Common myeloid progenitor, CD34-positive (primary cell): ENCODE measurements around the gene LTBP3.
A peak's percentile ranks its signal among the peaks of the same experiment; 100 is the strongest.

Experiments used
- CTCF ChIA-PET: fragments of 350-600 bp; sonication (Branson Sonifier 250); formaldehyde crosslinking; loops from one replicate; lab custom pipeline; 2021; ENCODE audit warnings: antibody characterized with exemption; lab: Charles Lee
- POLR2A ChIA-PET: fragments of 350-600 bp; sonication (Branson Sonifier 250); formaldehyde crosslinking; loops from one replicate; lab custom pipeline; 2021; ENCODE audit warnings: antibody characterized with exemption; lab: Charles Lee
- DNase-seq, 3 donors: peaks; one replicate each; pipeline versions ENCODE4 v3.0.0 to v3.0.0-alpha.2; 2013
- H3K27ac ChIP-seq, 2 experiments: 1 replicate in 1 of 2; 2 replicates in 1 of 2; pipeline ENCODE4 v1.7.0; 2013; ENCODE audit warnings: inconsistent platforms in 2 of 2, low read length in 2 of 2, mild to moderate bottlenecking in 2 of 2, low read depth in 1 of 2, moderate library complexity in 1 of 2; ENCODE audit not compliant: severe bottlenecking in 2 of 2, insufficient read depth in 1 of 2, poor library complexity in 1 of 2
- H3K27me3 ChIP-seq, 5 experiments: replicated peaks in 2 of 5; 1 replicate in 3 of 5; 2 replicates in 2 of 5; pipeline versions ENCODE4 v1.6.1 to v1.7.0; 2013; ENCODE audit warnings: low read length in 4 of 5, mild to moderate bottlenecking in 2 of 5, moderate library complexity in 2 of 5, inconsistent platforms in 1 of 5; ENCODE audit not compliant: insufficient read depth in 5 of 5, control insufficient read depth in 4 of 5
- H3K36me3 ChIP-seq, 4 experiments: 1 replicate in 2 of 4; 2 replicates in 2 of 4; pipeline versions ENCODE4 v1.6.1 to v1.7.0; 2013; ENCODE audit warnings: low read length in 3 of 4, control low read depth in 1 of 4, mild to moderate bottlenecking in 1 of 4; ENCODE audit not compliant: control insufficient read depth in 4 of 4, insufficient read depth in 4 of 4
- H3K4me1 ChIP-seq, 4 experiments: 1 replicate in 3 of 4; 2 replicates in 1 of 4; pipeline versions ENCODE4 v1.6.1 to v1.7.1; 2013; ENCODE audit warnings: low read length in 3 of 4, mild to moderate bottlenecking in 3 of 4, control low read depth in 1 of 4, inconsistent platforms in 1 of 4, moderate library complexity in 1 of 4; ENCODE audit not compliant: control insufficient read depth in 4 of 4, insufficient read depth in 4 of 4; ENCODE audit errors: control extremely low read depth in 1 of 4
- H3K4me3 ChIP-seq, 7 experiments: 1 replicate in 4 of 7; 2 replicates in 3 of 7; pipeline versions ENCODE4 v1.5.1 to v1.7.0; 2013; ENCODE audit warnings: mild to moderate bottlenecking in 7 of 7, low read length in 6 of 7, moderate library complexity in 6 of 7, inconsistent platforms in 2 of 7, low read depth in 2 of 7, control low read depth in 1 of 7; ENCODE audit not compliant: insufficient read depth in 4 of 7, control insufficient read depth in 1 of 7; ENCODE audit errors: extremely low read depth in 1 of 7
- H3K9me3 ChIP-seq, 5 experiments: 1 replicate in 4 of 5; 2 replicates in 1 of 5; pipeline versions ENCODE4 v1.6.1 to v1.7.1; 2013; ENCODE audit warnings: low read length in 4 of 5, mild to moderate bottlenecking in 2 of 5, inconsistent platforms in 1 of 5, low read depth in 1 of 5, moderate library complexity in 1 of 5; ENCODE audit not compliant: control insufficient read depth in 4 of 5, insufficient read depth in 2 of 5; ENCODE audit errors: control extremely low read depth in 1 of 5
- WGBS: methylation state at CpG from one replicate; pipeline ENCODE4 v1.1.5; 2013; ENCODE audit not compliant: insufficient coverage; 5-methylcytosine and 5-hydroxymethylcytosine counted together

The LTBP3 gene

GRCh38 chr11:65538915-65539743 is 19.0 kb downstream of the LTBP3 start:
- peak overlapping the region in 4 of 7 experiments; percentile 72 to 87 (median 76) for H3K4me3 ChIP-seq
- no peak for DNase-seq
- ChIA-PET POLR2A (interaction anchor here (0.7 to 2.3 kb wide), 4 partner anchors 13 to 36 kb away, joined by 3 to 13 read pairs (median 6); partner anchors contain the start of genes EHBP1L1 and ZNRD2), CTCF (interaction anchor here (2.1 to 21.8 kb wide), 9 partner anchors 9 to 73 kb away, joined by 6 to 262 read pairs (median 24); partner anchors contain the start of genes EHBP1L1, FAM89B, KCNK7 and LTBP3)
- H3K27ac ChIP-seq: no peak overlapping the region
- H3K36me3 ChIP-seq: peaks cover 2 to 49% (median 33%) of the 10 kb centered on the region in 4 experiments
- H3K9me3 ChIP-seq: no peaks in the 10 kb centered on the region
- H3K27me3 ChIP-seq: no peaks in the 10 kb centered on the region
- WGBS: 95% methylated on average over 76 of the region's 92 CpGs
- peaks cover 3 to 27% (median 24%) of the 10 kb centered on the region in 4 experiments for H3K4me1 ChIP-seq

GRCh38 chr11:65538232-65538914 is 19.8 kb downstream of the LTBP3 start:
- H3K4me3 ChIP-seq: no peak overlapping the region
- 96% methylated on average over 38 of the region's 43 CpGs for WGBS
- no peak overlapping the region for H3K27ac ChIP-seq
- CTCF ChIA-PET: interaction anchor here (1.0 to 21.8 kb wide), 6 partner anchors 8 to 56 kb away, joined by 3 to 262 read pairs (median 54); partner anchors contain the start of genes EHBP1L1, FAM89B, KCNK7 and LTBP3
- H3K9me3 ChIP-seq: no peaks in the 10 kb centered on the region
- peaks cover 3 to 27% (median 24%) of the 10 kb centered on the region in 4 experiments for H3K4me1 ChIP-seq
- H3K36me3 ChIP-seq: peaks cover 2 to 47% (median 33%) of the 10 kb centered on the region in 4 experiments
- no peaks in the 10 kb centered on the region for H3K27me3 ChIP-seq
- POLR2A ChIA-PET: no interaction called here
- no peak for DNase-seq

DNA sequence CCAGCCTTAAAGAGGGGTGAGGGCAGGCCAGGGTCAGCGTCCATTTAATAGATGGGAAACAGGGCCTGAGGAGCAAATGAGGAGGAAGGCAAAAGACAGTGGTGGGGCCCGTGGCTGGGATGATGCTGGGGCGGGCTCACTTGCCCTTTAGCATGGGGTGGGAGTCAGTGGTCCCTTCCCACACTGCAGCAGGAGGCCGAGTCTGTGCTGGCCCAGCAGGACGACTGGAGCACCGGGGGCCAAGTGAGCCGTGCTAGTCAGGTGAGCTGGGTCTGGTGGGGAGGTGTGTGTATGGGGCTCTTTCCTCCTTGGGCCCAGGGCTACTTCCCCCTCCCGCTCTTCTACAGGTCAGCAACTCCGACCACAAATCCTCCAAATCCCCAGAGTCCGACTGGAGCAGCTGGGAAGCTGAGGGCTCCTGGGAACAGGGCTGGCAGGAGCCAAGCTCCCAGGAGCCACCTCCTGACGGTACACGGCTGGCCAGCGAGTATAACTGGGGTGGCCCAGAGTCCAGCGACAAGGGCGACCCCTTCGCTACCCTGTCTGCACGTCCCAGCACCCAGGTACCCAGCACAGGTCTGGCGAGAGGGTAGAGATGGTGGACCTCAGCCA is 20.4 kb downstream of the LTBP3 start:
- no peaks in the 10 kb centered on the region for H3K9me3 ChIP-seq
- no peak overlapping the region for H3K4me3 ChIP-seq
- no peak for DNase-seq
- ChIA-PET CTCF (interaction anchor here (1.0 to 21.8 kb wide), 7 partner anchors 8 to 57 kb away, joined by 3 to 262 read pairs (median 19); partner anchors contain the start of genes EHBP1L1, FAM89B, KCNK7 and LTBP3), POLR2A (no interaction called here)
- H3K36me3 ChIP-seq: peaks cover 2 to 49% (median 36%) of the 10 kb centered on the region in 4 experiments
- H3K27ac ChIP-seq: no peak overlapping the region
- no peaks in the 10 kb centered on the region for H3K27me3 ChIP-seq
- WGBS: 95% methylated on average over 12 of the region's 18 CpGs
- H3K4me1 ChIP-seq: peaks cover 3 to 27% (median 24%) of the 10 kb centered on the region in 4 experiments

- no peaks in the 10 kb centered on the region for H3K9me3 ChIP-seq
- no peak overlapping the region for H3K4me3 ChIP-seq
- peaks cover 2 to 53% (median 38%) of the 10 kb centered on the region in 4 experiments for H3K36me3 ChIP-seq
- no peaks in the 10 kb centered on the region for H3K27me3 ChIP-seq
- ChIA-PET CTCF (interaction anchor here (1.0 to 21.8 kb wide), 7 partner anchors 7 to 58 kb away, joined by 3 to 262 read pairs (median 19); partner anchors contain the start of genes EHBP1L1, FAM89B, KCNK7 and LTBP3), POLR2A (no interaction called here)
- no CpG with 5 or more reads among the region's 2 CpGs for WGBS
- DNase-seq: no peak
- peaks cover 3 to 27% (median 24%) of the 10 kb centered on the region in 4 experiments for H3K4me1 ChIP-seq
- H3K27ac ChIP-seq: no peak overlapping the region
Observed at GRCh38 chr11:65537296-65537597, 20.9 kb downstream of the LTBP3 start.

GRCh38 chr11:65536412-65537295 is 21.5 kb downstream of the LTBP3 start:
- Histone ChIP-seq H3K4me3 (no peak overlapping the region), H3K4me1 (peaks cover 3 to 22% (median 20%) of the 10 kb centered on the region in 4 experiments), H3K9me3 (no peaks in the 10 kb centered on the region), H3K27ac (no peak overlapping the region), H3K27me3 (no peaks in the 10 kb centered on the region), H3K36me3 (peaks cover 2 to 57% (median 42%) of the 10 kb centered on the region in 4 experiments)
- ChIA-PET POLR2A (no interaction called here), CTCF (interaction anchor here (1.5 to 21.8 kb wide), 6 partner anchors 9 to 58 kb away, joined by 3 to 262 read pairs (median 54); partner anchors contain the start of genes EHBP1L1, FAM89B, KCNK7 and LTBP3)
- WGBS: 98% methylated on average over 8 of the region's 12 CpGs
- no peak for DNase-seq

GRCh38 chr11:65535102-65535501 is 23.1 kb downstream of the LTBP3 start:
- no peak overlapping the region for H3K27ac ChIP-seq
- H3K4me3 ChIP-seq: no peak overlapping the region
- H3K27me3 ChIP-seq: no peaks in the 10 kb centered on the region
- H3K36me3 ChIP-seq: peaks cover 2 to 72% (median 56%) of the 10 kb centered on the region in 4 experiments
- ChIA-PET CTCF (interaction anchor here (0.6 to 21.8 kb wide), 3 partner anchors 31 to 59 kb away, joined by 3 to 262 read pairs (median 239); partner anchors contain the start of genes EHBP1L1, FAM89B, LTBP3 and ZNRD2), POLR2A (no interaction called here)
- no peak for DNase-seq
- 100% methylated on average over 9 of the region's 9 CpGs for WGBS
- H3K9me3 ChIP-seq: no peaks in the 10 kb centered on the region
- peaks cover 0 to 7% (median 6%) of the 10 kb centered on the region in 4 experiments for H3K4me1 ChIP-seq
